ENCODE measurements around the gene PIAS4.
A peak's percentile ranks its signal among the peaks of the same experiment; 100 is the strongest.

- TF ChIP-seq CTCF (IDR thresholded peaks at IDR 0.05; ENCODE audit: borderline replicate concordance, extremely low read depth, low read length, poor library complexity, severe bottlenecking) (peak; percentile 1), EZH2 (IDR thresholded peaks at IDR 0.05; ENCODE audit: borderline replicate concordance, low read depth, low read length, severe bottlenecking) (no peak)
Observed at GRCh38 chr19:4088975-4089374, 81.4 kb downstream of the PIAS4 start.
